Measurements from ENCODE around the gene TDRD5. TPM values are rescaled to one million over a fixed set of nuclear protein-coding genes. Genes with fewer than 3 reads are reported as not detected.

TDRD5 gene
- total RNA-seq, 1 donor: under 0.01 TPM

DNA sequence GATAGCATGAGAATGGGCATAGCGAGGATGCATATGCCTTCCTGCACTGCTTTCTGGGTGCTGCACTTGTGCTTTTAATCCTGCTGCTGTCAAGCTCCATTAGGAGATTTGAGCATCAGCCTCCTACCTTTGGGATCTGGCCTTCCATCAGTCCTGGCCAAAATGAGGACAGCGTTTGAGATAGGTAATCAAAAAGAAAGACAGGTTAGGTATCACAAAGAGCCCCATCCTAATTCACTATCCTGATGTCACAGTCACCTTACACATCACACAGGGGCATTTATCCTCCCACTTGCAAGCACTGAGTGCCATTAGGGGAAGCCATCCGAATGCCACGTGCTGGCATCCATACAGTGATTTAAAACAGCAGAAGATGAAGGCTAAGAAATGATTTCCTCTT lies 138.2 kb downstream of the TDRD5 start:
- no peak for DNase-seq (ENCODE audit: low read depth in 2 of 3, low spot score in 2 of 3)

DNA sequence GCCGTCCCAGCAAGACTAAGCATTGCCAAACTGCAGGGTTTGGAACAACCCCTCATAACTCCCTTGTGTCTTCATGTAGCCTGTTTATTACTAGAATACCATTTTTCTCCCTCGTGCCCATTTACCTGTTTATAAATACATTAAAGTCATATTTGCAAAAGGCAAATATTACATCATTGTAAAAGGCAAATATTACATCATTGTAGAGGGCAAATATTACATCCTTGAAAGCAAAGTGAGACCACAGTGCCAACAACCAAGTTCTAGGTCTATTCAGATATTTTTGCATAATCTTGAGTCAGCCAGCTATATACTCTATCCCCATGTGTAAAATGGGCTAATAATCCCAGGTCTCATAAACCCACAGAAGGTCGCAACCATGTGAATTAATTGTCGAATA lies 140.0 kb downstream of the TDRD5 start:
- no peak for DNase-seq (ENCODE audit: low read depth in 2 of 3, low spot score in 2 of 3)

Small RNA genes lying within 50 kb of the gene (small RNA-seq; reads per million reads assigned to genes)
- not detected for gene RNU5F-2P

Other genes with a start within 250 kb of the TDRD5 start
- gene AXDND1, start 225.9 kb upstream of the TDRD5 start, total RNA-seq: 0.27 TPM
- not detected for gene NPHS2, start 15.9 kb upstream of the TDRD5 start, total RNA-seq
- gene FAM163A, start 151.5 kb downstream of the TDRD5 start, total RNA-seq: under 0.01 TPM

Measured in hematopoietic multipotent progenitor cell (in vitro differentiated cells).